AG09319 (cell line): ENCODE measurements around the gene MRPL43.

Experiments
- DNase-seq: peaks from one replicate; pipeline ENCODE4 v3.0.0-alpha.2; 2010; ENCODE audit warnings: low read depth; ENCODE audit errors: extremely low read depth
- TF ChIP-seq, protein P1 (sequence below): IDR thresholded peaks from 2 replicates; pipeline ENCODE4 v1.5.1; 2011; ENCODE audit warnings: low read depth, mild to moderate bottlenecking, inconsistent platforms, low read length, moderate library complexity

Gene MRPL43

GRCh38 chr10:101022967-101023705 lies 35.8 kb upstream of the MRPL43 start:
- TF ChIP-seq, protein P1, sequence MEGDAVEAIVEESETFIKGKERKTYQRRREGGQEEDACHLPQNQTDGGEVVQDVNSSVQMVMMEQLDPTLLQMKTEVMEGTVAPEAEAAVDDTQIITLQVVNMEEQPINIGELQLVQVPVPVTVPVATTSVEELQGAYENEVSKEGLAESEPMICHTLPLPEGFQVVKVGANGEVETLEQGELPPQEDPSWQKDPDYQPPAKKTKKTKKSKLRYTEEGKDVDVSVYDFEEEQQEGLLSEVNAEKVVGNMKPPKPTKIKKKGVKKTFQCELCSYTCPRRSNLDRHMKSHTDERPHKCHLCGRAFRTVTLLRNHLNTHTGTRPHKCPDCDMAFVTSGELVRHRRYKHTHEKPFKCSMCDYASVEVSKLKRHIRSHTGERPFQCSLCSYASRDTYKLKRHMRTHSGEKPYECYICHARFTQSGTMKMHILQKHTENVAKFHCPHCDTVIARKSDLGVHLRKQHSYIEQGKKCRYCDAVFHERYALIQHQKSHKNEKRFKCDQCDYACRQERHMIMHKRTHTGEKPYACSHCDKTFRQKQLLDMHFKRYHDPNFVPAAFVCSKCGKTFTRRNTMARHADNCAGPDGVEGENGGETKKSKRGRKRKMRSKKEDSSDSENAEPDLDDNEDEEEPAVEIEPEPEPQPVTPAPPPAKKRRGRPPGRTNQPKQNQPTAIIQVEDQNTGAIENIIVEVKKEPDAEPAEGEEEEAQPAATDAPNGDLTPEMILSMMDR, result no peak
- DNase-seq, result no peak

GRCh38 chr10:101021692-101022251 lies 34.5 kb upstream of the MRPL43 start:
- TF ChIP-seq, protein P1, result no peak
- no peak for DNase-seq

DNA sequence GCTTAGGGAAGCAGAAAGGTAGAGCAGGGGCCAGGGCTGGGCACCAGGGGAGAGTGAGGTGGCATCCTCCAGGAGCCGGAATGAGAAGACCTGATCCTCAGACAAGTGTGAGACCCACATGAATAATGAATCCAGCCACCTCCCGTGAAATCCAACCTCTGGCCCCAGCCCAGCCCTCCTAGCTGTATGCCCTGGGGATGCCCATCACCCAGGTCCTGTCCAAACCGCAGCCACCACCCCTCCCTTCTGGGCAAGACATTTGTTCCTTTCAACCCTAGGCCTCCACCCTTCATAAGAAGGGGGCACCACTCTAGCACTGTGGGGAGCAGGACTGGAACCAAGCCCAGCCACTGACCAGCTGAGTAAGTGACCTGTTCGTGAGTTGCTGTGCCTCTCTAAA lies 33.9 kb upstream of the MRPL43 start:
- no peak for DNase-seq
- TF ChIP-seq, protein P1, result no peak

DNA sequence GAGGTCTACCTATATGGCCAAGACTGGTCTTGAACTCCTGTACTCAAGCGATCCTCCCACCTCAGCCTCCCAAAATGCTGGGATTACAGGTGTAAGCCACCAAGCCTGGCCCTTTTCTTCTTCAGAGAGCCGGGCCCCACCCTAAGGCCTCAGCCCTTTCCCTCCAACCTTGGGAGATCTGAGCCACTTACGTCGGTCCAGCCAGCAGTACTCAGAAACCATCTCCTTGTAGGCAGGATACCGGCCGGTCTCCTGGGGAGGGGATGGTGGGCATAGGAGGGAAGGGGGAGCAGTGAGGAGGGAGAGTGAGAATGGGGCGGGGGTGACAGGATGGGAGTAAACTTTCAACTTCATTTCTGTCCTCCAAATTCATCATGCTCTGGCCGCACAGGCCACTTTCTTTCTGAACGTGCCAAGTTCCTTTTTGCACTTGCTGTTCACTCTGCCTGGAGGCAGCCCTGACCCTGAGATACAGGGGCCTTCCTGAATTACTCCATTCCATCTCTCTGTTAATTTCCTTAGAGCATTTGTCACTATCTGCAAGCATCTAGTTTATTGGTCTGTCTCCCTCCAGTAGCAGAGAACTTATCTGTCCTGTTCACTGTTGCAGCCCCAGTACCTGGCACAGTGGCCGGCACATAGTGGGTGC lies 33.3 kb upstream of the MRPL43 start:
- TF ChIP-seq, protein P1, result no peak
- DNase-seq, result no peak

DNA sequence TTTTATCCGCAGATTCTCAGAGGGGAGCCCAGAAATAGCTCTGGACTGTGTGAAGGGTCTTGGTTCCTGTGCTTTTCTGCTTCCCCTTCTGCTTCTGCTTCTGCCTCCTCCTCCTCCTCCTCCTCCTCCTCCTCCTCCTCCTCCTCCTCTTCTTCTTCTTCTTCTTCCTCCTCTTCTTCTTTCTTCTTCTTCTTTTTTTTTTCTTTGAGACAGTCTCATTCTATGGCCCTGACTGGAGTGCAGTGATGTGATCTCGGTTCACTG lies 32.1 kb upstream of the MRPL43 start:
- DNase-seq, result no peak
- TF ChIP-seq, protein P1, result no peak

DNA sequence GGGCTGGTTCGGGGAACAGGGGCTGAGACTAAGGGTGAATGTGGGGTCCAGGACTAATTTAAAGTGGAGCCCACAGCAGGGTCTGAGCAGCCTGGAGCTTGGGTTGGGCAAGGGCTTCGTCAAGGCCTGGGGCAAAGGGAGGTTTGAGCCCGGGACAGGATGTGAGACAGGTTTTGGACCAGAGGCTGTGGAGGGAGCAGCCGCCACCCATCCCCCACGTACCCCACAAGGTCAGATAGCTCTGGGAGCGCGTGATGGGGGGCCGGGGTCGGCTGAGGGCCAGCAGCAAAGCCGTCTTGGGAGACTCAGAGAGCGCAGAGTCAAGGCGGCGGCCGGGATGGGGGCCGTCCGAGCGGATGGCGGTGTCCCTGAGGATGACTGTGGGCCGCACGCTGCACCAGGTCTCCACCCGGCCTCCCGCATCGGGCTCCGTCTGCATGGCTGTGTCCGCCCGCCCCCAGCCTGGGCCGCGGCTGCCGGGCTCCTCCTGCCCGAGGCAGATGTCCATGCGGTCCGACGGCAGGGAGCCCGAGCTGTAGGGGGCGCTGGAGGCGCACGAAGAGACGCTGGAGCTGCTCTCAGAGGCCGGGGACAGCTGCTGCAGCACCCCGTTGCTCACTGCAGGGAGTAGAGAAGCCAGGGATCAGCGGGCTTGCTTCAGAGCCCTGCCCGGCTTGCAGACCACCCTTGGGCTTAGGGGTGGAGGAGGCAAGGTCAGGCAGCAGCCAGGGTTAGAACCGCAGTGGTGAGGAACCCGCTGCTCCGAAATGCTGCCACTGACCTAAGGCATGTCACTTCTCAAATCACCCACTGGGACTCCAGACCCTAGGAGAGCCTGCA lies 31.5 kb upstream of the MRPL43 start:
- TF ChIP-seq, protein P1, result peak; percentile 82
- no peak for DNase-seq
